Daoy (cell line): ENCODE measurements around the gene CCL28. TPM values are rescaled to one million over a fixed set of nuclear protein-coding genes. Genes with fewer than 3 reads are reported as not detected.
"Not testable (repeated sequence)": the region's sequence is repeated elsewhere in the genome, so short reads cannot be mapped to it uniquely, and the experiment has no call there.

ENCODE experiments used
- DNase-seq: peaks from one replicate; pipeline ENCODE4 v3.0.0-alpha.2; 2015; ENCODE audit warnings: low read depth
- total RNA-seq: library from RNA; depleted of rRNA; stranded (reverse); fragments of >200 nt; shearing (Covaris generic); gene quantifications from 2 replicates; pipeline ENCODE4 v1.2.3, GENCODE V29; 2014; rRNA removed

Gene CCL28, protein sequence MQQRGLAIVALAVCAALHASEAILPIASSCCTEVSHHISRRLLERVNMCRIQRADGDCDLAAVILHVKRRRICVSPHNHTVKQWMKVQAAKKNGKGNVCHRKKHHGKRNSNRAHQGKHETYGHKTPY
- not detected in 2 replicates for total RNA-seq

DNA sequence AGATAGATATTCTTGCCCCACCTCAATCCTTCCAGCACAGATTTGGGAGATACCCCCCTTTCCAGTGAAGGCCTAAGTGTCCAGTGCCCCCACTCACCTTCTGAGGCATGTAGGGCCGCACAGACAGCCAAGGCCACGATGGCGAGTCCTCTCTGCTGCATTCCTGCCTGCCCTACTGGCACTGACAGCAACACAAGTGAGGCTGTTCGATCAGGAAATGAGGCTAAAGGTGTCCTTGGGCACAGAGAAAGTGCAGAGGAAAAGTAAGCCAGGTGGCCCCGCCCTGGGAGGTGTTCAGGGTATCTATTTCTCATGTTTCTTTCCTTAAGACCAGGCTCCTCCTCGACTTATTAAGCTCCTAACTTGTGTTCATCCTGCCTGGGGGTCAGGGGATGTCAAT, at the start of gene CCL28:
CCL28 (minus strand) TSS at position 236 of the 400 bp plus-strand sequence; CDS start at position 161, 75 bp downstream.
- no peak for DNase-seq

DNA sequence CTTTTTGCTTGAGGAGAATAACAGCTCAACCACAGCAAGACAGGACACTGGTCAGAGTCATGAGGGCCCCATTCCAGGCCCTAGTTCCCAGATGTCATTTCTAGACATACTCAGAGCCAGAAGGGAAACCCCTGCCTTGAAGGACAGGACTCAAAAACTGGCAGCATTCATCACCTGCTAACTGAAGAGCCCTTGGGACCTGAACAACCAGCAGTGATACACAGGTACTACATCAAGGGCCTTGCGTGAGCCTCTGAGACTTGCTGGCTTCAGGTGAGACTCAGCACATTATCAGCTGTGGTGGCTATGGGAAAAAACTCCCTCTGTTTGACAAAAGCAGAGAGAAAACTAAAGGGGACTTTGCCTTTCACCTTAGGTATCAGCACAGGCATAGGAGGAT, 48.9 kb upstream of the CCL28 start:
- DNase-seq = no peak

DNA sequence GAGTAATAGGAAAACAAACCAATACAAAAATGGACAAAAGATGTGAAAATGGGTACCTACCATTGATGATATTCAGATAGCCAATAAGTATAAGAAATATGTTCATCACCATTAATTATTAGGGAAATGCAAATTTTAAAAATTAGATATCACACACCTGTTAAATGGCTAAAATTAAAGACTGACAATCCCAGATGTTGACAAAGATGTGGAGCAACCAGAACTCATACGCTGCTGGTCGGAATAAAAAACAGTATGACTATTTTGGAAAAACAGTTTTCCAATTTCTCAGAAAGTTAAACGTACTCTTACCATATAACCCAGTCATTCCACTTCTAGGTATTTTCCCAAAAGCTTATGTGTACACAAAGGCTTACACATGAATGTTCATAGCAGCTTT, 44.4 kb upstream of the CCL28 start:
- no peak for DNase-seq

DNA sequence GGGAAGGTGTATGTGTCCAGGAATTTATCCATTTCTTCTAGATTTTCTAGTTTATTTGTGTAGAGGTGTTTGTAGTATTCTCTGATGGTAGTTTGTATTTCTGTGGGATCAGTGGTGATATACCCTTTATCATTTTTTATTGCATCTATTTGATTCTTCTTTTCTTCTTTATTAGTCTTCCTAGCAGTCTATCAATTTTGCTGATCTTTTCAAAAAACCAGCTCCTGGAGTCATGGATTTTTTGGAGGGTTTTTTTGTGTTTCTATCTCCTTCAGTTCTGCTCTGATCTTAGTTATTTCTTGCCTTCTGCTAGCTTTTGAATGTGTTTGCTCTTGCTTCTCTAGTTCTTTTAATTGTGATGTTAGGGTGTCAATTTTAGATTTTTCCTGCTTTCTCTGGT, 29.4 kb upstream of the CCL28 start:
- DNase-seq = not testable (repeated sequence)

DNA sequence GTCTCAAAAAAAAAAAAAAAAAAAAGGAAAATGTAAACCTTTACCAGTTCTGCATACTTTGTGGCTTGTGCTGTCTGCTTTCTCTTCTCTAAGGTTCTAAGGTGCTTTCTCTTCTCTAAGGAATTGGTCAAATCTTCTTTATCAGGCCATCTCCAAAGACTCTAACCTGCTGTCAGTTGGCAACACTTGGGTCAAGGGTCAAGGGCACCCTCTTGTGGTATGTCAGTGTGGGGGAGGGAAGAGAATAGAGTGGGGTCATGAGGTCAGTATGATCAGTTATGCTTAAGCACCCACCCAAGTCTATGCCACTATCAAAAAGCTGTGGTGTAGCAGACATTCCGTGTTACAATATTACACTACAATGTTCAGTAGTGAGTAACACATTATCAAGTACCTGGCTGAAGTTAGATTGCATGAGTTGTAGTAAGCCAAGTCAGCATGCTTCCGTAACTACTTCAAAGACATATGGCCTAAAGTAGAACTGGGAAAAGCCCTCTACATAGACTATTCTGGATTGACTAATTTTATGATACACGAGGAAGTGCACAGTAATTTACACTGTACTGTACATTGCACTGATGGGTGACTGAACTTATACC, 25.0 kb upstream of the CCL28 start:
- DNase-seq = no peak

DNA sequence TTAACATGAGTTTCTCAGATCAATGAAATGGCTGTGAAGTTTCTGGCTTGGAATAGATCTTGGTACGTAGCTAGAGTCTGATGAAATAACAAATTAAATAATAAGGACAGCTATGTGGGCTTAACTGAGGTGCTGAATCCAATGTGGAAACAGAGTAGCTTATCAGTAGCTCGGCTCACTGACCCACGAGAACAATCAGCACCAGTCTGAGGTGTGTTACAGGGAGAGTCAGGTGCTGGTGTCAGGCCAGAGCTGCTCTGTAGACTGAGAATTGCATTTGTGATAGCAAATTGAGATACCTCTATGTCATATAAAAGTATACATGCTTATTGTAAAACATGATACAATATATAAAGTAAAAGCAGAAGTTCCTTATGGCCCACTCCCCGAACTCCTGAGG, 21.2 kb upstream of the CCL28 start:
- DNase-seq = no peak

DNA sequence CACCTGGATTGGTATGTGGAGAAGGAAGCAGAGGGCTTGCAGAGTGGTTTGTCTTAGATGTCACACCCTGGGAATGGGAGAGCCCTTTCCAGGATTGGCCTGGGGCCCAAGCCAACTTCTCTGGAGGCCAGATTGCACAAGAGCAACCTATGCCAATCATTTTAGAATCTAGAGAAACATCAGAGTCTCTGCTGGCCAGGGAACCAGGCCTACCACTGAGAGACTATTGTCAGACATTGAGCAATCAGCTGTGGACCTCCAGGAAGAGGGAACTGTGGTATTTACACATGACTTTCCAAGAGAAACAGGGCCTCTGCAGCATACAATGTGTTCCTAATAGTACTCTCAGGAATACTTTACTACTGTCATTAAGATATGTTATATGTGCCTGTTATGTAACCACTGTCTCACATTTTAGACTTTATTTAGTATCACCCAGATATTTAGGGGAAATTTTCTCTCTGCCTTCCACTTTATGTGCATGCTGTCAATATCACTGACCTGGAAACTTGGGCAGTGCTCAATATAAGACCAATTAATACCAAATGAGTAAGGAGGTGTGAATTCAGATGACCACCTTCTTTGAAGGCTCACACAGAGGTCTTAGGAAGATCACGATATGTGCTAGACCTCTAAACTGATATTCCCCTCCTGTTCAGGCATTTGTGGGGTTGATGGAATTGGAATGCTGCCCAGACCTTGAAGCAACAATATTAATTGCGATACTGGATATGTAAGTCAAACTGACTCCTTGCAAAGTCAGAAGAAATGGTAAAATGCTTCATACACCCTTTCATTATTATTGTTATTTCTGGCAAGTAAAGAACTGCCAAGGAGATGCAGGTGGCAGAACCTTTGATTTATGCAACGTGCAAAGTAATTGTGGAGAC, 20.5 kb upstream of the CCL28 start:
- DNase-seq = peak; percentile 54

DNA sequence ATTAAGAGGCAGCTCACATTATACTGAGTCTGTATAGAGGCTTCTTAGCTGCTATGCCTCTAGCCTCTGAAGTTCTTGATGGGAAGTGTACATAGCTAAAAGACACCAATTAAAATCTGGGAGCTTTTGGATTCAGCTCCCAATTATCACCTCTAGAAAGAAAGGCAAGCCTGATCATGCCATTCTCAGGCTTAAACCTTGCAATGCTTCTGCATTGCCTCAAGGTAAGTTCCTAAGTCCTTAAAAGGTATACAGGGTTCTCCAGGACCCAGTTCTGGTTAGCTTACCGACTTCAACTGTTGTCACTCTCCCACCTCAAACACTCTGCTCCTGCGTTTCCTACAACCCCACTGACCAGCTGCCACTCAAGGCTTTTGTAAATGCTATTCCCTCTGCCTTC, 17.5 kb upstream of the CCL28 start:
- DNase-seq = no peak

DNA sequence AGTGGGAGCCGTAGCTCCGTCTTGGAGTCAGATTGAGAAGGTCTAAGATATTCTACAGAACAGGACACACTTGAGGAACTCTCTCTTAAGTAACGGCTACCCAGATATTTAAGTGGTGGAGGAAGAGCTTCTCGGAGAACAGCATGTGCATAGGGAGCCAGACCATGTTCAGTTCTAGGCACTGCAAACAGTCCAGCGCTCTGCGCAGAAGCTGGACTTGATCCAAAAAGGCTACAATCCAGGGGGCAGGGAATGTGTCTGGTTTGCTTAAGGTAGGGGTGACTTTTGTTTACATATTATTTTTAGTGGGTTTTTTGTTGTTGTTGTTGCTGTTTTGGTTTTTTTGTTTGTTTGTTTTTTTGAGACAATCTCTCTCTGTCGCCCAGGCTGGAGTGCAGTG, 16.8 kb upstream of the CCL28 start:
- no peak for DNase-seq

DNA sequence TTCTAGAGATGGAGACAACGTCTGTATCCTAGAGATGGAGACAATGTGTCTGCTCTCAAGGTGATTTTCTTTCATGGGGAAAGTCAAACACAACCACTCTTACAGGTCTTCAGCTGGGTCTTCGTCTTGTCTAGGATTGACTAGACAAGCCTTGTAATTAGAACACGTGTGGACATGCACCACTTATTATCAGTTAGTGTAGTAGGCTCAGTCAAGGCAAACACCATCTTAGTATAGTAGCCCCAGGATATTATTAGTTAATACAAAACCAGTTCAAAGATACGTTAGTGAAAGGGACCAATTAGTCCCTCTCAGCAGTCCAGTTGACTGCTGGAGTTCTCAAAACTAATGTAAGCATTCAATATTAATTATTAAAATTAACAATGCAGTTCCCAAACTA, 15.1 kb upstream of the CCL28 start:
- DNase-seq = no peak

DNA sequence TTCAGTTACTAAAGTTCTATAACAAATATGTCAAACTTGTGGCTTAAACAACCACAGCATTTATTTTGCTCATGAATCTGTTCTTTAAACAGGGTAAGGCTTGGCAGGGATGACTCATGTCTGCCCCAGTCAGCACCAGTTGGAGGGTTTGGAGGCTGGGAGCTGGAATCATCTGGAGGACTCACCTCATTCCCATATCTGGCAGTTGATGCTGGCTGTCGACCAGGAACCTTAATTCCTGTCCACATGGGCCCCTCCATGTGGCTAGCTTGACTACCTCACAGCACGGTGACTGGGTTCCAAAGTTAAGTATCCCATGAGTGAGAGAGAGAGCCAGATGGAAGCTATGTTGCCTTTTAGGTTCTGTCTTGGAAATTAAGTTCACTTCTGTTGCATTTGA, 13.8 kb upstream of the CCL28 start:
- DNase-seq = peak; percentile 84

DNA sequence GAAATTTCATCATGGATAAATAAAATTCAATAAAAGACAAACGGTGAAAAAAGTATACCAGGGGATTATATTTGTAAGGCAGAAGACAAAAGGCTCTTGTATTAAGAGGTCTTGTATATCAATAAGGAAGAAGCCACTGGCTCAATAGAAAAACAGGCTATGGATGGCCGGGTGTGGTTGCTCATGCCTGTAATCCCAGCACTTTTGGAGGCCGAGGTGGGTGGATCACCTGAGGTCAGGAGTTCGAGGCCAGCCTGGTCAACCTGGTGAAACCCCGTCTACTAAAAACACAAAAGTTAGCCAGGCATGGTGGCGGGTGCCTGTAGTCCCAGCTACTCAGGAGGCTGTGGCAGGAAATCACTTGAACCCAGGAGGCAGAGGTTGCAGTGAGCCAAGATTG, 10.9 kb upstream of the CCL28 start:
- DNase-seq = not testable (repeated sequence)

DNA sequence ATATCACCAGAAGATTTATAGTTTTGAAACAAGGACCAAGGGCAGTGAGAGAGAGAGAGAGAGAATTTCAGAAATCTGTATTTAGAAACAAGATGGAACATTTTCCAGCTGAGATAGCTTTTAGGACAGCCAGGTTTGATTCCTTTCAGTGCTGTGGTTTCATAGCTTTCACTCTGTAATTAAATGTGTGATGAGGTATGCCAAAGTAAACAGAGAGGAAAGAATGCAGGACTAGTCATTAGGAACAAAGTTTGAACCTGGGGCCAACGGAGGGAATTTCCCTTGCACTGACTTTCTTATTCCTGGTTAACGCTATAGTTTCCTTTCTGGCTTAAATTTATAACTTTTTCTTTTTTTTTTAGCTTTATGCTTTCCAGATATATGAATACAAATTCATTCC, 10.0 kb upstream of the CCL28 start:
- DNase-seq = peak; percentile 77

DNA sequence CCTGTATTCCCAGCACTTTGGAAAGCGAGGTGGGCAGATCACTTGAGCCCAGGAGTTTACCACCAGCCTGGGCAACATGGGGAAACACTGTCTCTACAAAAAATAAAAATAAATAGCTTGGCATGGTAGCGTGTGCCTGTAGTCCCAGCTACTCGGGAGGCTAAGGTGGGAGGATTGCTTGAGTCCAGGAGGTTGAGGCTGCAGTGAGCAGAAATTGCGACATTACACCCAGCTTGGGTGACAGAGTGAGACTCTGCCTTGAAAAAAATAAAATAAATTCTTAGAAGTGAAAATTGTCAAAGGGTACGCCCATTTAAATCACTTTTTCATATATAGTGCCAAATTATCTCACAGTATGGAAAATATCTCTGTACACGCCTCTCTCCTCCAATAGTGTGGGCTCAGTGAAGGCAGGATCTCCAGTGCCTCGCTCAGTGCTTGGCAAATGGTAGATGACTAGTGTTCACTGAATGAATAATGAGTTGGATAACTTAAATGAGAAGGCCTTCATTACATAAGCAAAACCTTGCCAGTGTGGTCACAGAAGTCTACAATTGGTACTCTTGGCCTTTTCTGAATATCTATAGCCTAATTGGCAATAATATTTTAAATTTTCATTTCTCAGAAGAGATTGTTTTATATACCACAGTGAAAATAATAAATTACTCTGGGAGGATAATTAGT, 9.4 kb upstream of the CCL28 start:
- DNase-seq = peak; percentile 6

DNA sequence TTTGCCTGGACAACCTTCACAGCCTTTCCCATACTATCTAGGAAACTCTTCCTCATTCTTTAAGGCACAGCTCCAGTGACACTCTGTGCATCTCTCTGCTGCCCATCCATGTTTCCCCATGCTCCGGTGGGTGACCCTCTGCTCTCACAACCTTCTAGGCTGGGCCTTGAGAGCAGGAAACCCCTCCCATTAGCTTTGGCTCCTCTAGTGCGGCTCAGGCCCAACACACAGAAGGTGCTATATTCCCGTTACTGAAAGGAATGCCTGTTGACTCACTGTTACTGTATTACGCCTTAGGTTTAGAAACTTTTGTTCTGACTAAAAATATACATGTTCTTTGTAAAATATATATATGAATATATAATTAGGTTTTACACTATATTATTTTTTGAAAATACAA, 8.1 kb upstream of the CCL28 start:
- peak; percentile 12 for DNase-seq

DNA sequence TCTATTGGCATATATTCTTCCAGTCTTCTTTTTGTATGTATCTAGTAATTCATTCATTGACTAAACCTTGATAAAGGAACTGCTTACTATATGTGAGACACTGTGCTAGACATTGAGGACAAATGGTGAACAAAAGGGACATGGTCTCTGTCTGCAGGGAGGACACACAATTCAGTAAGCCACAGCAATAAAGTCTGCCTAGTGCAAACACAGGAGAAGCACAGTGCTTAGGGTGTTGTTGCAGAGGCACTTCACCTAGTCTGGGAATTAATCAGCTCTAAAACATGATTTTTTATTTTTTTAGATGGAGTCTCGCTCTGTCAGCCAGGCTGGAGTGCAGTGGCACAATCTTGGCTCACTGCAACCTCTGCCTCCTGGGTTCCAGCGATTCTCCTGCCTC, 6.4 kb upstream of the CCL28 start:
- DNase-seq = no peak

DNA sequence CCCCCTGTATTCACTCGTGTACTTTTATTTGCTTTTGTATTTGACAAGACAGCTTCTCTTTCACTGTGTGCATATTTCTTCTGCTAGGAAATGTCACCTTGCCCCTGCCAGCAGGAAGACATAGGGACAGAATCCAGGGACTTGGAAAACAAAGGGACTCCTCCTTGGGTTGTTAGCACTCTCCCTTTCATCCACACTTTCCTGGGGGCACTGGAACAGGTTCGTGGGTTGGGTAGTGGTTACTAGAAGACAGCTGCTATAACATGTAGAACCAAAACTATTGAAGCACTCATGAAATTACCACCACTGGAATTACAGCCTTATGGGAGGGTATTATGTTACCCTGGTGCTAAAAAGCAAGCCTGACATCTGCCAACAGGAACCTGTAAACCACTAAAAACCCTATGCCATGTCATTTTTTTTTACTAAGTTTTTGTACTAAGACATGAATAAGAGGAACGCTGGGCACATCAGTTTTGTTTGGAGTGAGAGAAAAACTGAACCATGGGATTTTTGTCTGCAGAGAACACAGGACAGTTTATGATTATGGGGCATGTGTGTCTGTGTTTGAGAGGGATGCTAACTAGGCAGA, 4.7 kb upstream of the CCL28 start:
- DNase-seq = no peak

DNA sequence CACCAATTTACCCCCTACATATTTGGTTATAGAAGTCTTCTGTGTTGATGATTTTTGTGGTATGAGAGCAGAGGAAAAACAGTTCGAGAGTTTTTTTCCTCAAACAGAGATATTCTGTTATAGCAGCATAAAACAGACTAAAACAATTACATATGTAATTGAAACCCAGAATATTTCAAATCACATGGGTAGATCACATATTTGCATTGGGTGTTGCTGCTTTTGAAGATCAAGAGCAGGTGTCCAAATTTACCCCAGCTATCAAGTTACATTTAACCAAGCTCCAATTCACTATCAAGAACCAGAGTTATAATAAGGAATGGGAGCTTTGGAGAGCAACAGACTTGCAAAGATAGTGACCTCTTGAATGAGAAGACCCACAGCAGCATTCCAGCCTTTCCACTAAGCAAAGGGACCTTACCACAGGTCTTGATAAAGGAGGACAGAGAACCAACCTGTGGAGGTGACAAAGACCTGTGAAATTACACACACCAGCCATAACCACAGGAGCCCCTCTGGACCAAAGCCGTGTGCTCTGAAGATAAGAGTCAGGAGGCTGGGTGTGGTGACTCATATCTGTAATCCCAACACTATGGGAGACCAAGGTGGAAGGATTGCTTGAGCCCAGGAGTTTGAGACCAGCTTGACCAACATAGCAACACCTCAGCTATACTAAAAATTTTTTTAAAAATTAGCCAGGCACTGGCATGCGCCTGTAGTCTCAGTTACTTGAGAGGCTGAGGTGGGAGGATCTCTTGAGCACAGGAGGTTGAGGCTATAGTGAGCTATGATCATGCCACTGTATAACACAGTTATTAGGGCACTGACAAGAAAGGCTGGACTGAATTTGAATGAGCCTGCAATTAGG, 4.0 kb upstream of the CCL28 start:
- peak; percentile 47 for DNase-seq

DNA sequence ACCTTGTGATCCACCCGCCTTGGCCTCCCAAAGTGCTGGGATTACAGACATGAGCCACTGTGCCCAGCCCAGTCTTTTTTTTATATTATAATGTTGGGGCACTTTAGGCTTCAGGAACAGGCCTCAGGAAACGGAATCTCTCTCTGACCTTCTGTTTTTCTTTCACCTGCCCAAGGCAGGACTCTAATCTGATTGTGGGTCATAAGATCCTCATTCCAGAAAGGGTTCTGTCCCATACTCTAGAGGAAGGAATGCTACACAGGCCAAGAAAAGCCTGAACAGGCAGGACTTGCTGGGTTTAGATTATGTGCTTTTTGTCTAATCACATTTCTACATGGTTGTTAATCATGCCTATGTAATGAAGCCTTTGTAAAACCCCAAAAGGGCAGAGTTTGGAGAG, 1.8 kb upstream of the CCL28 start:
- DNase-seq = no peak

DNA sequence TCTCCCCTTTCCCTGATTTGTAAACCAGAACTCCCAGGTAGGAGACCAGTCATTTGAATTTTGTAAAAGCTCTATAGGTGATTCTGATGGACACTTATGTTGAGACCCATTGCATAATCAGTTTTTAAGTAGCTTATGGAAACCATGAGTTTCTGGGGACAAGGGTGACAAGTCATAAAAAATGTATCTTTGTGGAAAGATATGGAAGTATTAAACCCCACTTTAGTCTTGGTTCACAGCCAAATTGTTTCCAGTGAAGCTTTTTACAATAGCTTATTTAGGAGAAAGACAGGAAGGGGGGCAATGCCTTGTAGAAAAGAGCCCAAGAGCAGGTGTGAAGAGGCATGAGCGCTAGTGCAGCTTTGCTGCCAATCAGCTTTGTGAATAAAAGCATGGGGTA, 453 bp upstream of the CCL28 start:
- DNase-seq = no peak

DNA sequence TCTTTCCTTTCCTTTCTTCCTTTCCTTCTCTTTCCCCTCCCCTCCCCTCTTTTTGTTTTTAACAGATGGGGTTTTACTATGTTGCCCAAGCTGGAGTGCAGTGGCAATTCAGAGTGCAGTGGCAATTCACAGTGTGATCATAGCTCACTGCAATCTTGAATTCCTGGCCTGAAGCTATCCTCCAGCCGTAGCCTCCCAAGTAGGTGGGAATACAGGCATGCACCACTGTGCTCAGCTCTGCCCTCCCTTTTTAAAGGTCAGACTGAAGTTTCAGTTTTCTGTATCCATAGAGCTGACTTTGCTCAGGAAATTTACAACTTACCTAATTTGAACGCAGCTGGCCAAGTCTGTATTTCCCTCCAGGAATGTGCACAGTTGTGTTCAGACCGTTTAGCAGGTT, 696 bp downstream of the CCL28 start:
- DNase-seq = no peak
